Central memory CD4-positive, alpha-beta T cell (primary cell): Measurements from ENCODE around the gene FBXO10.
"Not testable (repeated sequence)": the region's sequence is repeated elsewhere in the genome, so short reads cannot be mapped to it uniquely, and the experiment has no call there.

Source experiments
- DNase-seq: peaks from one replicate; pipeline ENCODE4 v3.0.0; 2022

FBXO10 gene

DNA sequence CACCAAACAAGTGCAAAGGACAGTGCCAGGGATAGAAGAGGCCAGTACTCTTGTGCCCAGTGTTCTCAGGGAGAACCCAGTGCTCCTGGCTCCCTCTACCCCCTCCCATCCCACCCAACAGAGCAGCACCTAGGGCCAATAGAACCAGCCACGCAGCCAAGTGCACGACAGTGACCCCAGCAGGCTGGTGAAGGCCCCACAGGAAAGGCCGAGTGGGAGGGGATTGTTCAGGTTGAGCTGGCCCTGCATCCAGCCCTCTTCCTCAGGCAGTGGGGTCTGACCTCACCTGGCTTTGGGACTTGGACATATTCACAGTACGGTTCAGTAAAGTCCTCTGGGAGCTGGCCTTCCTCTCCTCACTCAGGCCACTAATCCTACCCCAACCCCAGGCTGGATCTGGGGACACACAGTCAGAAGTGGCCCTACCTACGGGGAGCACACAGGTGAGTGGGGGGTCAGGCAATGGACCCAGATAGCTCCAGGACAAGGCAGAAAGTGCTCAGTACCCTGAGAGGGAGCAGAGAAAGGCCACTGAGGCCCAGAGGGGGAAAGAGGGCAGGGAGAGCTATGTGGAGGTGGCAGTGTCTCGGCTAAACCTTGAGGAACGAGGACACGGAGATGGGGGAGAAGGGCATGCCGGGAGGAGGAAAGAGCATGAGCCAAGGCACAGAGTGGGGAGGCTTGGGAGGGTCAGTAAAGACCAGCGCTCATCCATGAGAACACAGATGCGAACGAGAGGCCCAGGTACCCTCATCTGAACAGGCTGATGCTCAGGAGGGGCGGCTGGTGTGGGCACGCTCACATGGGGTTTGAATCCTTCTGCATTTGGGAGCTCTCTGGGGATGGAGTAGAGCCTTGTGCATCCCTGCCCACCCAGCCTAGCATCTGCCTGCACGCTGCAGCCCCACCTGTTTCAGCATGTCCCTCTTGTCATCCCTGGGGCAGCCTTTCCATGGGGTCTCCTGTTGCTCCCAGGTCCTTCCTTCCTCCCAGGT, 64.9 kb downstream of the FBXO10 start:
- no peak for DNase-seq

DNA sequence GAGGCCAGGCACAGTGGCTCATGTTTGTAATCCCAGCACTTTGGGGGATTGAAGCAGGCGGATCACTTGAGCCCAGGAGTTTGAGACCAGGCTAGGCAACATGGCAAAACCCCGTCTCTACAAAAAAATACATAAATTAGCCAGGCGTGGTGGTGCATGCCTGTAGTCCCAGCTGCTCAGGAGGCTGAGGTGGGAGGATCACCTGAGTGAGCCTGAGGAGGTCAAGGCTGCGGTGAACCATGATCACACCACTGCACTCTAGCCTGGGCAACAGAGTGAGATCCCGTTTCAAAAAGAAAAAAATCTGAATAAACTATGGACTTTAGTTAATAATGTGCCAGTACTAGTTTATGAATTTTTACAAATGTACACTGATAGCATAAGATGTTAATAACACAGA, 66.1 kb downstream of the FBXO10 start:
- DNase-seq = not testable (repeated sequence)

DNA sequence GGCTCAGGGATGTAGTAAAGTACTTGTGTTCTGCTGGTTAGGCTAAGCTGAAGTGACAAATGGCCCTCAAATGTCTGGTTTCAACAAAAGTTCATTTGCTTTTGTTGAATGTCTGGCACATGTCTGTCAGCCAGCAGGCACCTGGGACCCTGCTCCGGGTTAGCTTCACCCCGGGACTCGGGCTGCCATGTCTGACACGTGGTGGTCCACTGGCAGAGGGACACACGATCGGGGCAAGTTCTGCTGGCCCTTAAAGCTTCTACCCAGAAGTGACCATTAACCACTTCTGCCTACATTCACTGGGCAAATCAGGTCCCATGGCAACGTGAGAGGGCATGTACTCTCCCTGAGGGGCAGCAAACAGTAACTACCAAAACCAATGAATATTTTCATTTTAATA, 66.6 kb downstream of the FBXO10 start:
- DNase-seq = no peak

DNA sequence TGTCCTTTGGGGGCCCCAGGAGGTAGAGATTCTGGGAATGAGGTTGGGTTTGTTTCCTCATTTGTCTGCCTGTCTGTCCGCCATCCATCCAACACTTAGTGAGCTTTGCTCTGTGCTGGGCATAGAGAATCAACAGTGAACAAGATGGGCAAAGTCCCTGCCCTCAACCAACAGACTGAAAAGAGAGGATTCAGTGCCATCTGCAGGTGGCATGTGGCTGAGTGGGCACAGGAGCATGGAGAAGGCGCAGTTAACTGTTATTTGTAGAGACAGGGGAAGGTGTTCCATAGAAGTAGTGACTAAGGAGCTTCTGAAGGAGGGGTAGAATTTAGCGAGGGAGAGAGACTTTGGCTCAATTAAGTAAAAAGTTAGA, 67.4 kb downstream of the FBXO10 start:
- DNase-seq = no peak

DNA sequence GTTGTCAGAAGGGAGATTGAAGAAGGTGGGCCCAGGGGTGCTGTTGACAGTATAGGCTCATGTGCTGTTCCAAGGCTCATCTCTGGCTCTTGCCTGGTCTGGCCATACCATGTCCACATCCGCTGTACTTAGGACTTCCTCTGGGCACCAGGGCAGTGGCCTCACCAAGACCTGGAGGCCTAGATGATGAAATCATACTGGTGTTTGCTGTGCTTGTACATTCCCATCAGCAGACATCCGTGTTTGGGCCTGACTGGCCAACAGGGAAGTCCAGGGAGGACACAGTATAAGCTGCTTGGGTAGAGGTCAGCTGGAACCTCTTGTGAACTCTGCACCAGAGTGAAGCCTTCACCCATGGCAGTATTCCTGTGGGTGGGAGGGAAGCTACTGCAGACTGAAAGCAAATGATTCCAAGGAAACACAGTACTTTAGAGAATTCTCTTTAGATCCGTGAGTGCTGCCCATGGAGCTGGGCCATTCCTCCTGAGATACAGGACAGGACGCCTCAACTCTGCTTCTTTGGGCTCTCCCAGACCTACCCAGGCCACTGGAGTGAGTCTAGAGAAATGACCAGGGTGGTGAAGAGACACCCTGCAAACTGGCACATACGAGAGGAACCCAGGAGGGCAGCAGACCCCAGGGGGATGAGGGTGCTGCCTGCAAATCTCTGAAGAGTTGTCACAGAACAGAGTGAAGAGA, 67.9 kb downstream of the FBXO10 start:
- no peak for DNase-seq

DNA sequence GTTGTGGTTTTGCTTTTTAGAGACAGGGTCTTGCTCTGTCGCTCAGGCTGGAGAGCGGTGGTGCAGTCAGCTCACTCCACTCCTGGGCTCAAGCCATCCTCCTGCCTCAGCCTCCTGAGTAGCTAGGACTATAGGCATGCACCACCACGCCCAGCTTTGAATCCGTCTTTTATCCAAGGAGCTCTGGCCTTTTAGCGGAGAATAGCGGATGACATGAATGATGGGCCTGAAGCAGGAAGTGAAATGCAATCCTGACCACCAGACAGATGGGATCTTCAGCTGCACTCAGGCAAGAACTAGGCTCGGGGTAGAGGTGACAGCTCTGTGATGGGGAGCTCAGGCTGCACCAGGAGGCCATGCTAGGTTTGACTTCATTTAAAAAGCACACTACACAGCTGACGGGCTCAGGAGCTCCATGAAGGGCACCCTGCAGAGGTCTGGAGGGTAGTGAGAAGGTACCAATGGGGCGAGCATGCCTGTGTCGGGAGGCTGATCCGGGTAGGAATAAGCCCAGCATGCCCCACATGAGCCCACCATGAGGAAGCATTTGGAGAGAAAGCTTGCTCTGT, 68.5 kb downstream of the FBXO10 start:
- DNase-seq = no peak

DNA sequence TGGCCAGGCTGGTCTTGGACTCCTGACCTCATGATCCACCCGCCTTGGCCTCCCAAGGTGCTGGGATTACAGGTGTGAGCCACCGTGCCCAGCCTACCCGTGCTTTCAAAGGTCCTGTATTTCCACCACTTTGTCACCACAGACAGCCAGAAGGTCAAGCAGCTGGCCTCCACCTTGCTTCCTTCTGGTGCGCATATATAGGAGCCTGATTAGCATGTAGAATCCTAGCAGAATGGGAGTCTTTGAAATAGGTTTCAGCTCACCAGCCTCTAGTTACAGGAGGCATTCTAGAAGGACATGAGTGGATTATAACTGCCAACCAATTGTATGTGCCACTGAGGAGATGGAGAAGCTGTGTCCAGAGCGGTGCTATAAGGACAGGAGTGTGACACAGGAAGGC, 71.6 kb downstream of the FBXO10 start:
- no peak for DNase-seq

DNA sequence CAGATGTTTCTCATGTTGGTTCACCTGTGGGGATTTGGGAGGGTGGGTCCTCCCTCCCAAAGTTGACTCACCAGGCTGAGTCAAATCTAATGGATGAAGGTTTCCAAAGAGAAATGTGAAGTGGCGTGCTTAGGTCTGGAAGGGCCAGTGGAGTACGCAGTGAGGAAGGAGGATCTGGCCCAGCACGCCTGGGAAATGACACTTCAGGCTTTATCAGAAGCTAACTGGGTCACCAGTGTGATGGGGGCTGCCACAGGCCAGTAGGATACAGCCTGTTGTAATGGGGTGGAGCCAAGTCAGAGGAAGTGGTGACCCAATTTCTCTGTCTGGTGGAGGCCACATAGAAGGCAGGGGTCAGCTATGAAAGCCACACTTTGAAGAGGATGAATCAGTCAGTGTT, 72.4 kb downstream of the FBXO10 start:
- DNase-seq = peak; percentile 70

DNA sequence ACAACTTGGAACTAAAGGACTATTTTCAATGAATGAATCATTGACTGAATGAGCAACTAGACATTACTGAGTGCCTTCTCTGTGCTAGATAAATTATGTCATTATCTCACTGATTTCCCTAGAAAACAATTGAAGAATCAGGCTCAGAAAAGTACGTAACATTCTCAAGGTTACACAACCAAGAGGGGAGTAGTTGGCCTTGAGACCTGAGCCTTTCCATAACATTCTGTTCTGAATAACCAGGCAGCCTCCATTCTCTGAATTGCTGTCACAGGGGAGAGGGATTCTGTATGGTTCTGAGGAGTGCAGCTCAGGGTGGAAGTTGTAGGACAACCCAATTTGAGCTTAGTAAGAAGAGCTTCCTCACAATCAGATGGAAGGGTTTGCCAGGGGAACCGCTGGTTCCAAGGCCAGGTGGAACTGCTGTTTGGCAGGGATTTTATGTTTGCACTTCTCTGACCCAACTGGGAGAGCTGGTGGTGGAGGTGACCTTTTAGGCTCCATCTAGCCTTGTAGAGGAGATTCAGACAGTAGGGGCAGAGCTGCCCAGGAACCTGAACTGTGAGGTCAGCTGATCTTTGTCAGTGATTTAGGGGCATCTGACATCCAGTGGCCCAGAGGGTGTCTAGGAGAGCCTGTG, 74.1 kb downstream of the FBXO10 start:
- no peak for DNase-seq

DNA sequence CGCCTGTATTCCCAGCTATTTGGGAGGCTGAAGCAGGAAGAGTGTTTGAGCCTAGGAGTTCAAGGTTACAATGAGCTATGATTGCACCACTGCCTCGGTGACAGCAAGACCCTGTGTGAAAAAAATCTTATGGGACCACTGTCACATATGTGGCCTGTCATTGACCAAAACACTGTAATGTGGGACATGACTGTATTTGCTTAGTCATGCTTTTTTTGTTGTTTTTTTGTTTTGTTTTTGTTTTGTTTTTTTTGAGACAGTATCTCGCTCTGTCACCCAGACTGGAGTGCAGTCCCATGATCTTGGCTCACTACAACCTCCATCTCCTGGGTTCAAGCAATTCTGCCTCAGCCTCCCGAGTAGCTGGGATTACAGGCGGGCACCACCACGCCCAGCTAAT, 76.9 kb downstream of the FBXO10 start:
- DNase-seq = no peak

DNA sequence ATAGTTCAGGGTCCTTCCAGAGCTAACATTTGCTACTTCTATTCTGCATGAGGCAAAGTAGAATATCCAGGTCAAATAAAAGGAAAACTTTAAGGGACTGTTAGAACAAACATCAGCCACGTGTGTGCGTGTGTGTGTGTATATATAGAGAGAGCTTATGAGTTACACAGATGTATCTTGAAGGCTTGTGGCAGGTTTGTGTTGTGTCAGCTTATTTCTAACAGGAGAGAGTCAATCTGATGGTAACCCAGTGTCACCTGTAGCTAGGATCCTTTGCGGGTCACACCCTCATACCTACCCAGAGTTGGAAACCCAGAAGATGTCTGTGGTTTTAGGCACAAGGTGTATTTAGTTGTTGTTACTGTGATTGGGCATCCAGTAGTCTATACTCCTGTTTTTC, 77.7 kb downstream of the FBXO10 start:
- no peak for DNase-seq

DNA sequence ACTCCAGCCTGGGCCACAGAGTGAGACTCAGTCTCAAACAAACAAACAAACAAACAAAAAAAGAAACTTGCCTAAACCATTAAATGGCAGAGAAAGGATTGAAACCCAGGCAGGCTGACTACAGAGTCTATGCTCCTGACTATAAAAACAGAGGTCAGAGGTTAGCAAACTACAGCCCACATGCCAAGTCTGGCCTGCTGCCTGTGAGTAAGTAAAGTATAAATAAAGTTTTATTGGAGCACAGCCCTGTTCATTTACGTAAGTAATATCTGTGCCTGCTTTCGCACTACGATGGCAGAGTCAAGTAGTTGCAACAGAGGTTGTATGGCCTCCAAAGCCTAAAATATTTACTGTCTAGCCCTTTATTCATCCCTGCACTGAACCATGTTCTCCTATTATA, 78.9 kb downstream of the FBXO10 start:
- no peak for DNase-seq

DNA sequence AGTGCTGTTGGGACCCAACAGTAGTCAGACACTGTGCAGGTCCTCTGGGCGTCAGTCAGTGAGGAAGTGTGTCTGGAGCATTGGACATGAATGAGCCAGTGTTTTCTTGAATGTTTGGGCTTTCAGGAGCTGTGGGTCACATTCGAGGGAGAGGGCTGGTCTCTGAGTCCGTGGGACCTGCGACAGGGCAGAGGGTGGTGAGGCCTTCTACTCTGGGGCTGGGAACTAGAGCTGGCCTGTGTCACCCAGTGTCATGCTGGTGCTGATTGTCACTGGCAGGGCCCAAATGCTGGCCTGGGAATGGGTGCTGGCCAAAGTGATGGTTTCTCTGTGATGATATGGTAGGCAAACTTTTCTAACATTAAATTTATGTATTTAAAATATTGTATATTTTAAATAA, 80.2 kb downstream of the FBXO10 start:
- no peak for DNase-seq

DNA sequence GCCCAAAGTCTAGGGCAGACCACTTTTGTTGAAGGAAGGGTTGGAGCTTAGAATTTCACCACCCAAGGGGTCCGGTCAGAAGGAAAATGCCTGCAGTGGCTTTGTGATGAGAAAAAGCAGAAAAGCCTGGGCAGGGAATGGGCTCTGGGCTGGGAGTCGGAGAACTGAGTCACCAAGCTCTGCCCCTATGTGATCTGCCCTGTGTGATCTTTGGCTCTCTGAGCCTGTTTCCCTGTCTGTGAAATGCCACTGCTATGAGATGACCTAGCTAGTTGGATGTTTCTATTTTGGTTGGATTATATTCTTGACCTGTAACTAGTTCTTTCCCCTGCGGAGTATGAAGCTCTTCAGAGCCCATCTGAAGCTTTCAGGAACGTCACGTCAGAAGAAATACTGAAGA, 80.6 kb downstream of the FBXO10 start:
- DNase-seq = no peak

DNA sequence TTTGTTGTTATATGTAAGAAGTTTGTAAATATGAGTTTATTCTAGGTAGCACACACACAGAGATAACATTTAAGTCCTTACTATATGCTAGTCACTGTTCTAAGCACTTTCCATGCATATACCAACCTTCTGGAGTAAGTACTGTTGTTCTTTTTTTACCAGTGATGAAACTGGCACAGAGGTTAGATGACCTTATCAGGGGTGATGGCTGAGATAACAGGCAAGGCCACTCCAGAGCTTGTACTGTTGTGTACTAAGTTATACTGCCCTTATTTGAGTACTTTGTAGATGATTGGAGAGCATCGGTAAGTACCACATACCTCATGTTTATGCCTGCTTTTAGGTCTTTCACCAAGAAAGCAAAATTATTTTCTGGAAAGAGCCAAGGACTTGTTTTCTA, 84.2 kb downstream of the FBXO10 start:
- DNase-seq = no peak

DNA sequence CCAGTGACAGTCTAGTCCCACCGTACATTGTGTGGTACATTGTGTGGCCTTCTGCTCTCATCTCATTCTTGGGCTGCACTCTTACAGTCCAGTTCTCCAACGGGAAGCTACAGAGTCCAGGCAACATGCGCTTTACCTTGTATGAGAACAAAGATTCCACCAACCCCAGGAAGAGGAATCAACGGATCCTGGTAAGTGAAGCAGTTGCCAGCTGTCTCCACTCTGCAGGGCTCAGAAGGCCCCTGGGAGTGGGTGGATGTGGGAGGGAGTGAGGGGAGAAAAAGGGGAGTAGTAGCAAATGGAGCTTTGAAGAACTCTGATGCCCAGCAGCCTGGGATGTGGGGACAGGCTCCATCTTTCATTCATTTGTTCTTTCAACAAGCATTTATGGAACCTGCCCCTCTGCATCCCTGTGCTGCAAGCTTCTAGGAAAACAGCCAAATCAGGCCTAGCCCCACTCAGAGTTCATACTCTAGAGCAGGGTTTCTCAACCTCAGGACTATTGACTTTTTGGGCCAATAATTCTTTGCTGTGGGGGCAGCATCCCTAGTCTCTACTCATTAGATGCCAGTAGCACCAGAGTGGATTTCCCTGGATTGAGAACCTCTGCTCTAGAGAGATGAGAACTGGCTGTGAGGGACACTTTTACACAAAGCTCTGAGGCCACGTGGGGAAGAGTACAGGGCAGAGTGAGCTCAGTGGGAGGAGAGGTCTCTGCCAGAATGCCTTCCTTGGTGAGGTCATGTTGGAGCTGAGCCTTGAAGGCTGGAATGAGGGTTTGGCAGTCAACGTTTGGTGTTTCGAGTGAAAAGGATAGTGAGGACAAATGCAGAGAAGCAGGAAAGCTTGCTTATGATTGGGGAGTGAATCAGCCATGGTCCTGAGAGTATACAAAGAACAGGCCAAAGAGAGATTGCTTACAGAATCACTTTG, 89.3 kb downstream of the FBXO10 start:
- DNase-seq = no peak

DNA sequence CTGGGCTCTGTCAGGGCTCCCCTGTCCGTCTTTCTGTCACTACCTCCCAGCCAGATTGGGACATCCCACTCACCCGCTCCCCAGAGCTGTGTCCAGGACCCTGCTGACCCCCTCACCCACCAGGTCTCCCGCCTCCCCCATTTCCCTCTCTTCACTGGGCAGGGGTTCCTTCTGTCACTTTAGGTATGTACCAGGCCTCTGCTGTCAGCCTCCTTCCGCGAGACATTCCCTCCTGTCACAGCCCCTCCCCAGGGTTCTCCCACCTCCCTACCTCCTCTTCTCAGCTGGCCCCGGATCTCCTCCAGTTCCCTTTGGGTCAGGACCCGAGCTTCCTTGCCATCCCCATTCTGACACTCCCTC, 89.9 kb downstream of the FBXO10 start:
- no peak for DNase-seq

DNA sequence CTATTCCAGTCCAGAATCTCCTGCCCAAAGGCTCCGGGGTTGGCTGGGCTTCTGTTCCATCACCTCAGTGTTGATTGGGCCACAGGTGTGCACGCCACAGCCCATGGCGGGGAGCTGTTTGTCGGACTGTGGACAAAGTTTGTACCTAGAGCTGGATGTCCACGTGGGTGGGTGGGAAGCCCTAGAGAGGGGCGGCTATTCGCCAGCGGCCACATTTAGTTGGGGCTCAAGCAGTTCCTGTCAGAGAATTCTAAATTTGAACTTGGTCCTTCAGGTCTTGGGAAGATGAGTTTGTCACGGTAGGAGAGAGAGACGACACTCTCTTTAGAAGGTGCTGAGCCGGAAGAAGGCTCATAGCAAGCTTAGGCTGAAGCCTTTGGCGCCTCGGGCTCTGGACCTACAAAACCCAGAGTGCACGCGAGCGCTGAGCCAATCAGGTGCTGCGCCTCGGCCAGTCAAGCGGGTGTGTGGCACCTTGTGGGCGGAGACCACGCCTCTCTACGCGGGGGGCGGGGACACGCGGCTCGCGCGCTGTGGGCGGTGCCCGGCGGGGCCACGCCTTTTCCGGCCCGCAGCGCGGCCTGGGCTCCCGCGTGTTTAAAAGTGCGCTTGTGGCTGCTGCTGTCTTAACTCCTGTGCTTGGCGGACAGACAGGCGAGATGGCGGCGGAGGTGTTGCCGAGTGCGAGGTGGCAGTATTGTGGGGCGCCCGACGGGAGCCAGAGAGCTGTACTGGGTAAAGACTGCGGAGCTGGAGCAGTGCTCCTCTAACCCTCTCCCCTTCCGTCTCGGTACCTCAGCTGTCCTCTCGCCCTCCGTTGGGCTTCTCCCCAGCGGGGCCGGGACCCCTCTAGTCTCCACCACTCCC, 90.6 kb downstream of the FBXO10 start, which contains the start of gene POLR1E:
POLR1E (plus strand) TSS at position 560 of the 867 bp plus-strand sequence; CDS start at position 660, 100 bp downstream.
- DNase-seq = peak; percentile 96

DNA sequence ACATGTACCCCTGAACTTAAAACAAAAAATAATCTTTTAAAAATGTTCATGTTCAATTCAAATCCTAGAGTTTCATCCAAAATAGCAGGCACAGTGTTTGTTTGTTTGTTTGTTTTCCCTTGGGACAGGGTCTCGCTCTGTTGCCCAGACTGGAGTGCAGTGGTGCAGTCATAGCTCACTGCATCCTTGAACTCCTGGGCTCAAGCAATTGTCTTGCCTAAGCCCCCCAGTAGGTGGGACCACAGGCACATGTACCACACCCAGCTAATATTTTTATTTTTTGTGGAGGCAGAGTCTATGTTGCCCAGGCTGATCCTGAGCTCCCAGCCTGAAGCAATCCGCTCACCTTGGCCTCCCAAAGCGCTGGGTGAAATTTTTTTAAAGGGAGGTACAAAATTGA, 95.4 kb downstream of the FBXO10 start:
- no peak for DNase-seq

DNA sequence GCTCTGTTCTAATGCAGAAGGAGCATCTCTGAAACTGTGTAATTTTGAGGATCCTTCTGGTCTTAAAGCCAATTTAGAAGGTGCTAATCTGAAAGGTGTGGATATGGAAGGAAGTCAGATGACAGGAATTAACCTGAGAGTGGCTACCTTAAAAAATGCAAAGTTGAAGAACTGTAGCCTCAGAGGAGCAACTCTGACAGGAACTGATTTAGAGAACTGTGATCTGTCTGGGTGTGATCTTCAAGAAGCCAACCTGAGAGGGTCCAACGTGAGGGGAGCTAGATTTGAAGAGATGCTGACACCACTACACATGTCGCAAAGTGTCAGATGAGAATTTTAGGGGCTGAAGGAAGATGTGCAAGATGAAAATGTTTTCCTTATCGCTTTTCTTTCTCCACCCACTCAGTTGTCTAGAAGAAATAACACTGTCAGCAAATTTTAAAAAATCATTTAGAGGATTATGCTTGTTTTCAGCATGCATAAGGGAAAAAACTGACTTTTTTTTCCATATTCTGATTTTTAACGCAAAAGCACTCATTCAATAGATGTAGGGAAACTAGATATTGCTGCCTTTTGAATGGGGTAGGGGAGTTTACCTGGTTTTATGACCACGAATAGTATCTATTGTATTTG, 98.1 kb downstream of the FBXO10 start:
- DNase-seq = not testable (repeated sequence)

DNA sequence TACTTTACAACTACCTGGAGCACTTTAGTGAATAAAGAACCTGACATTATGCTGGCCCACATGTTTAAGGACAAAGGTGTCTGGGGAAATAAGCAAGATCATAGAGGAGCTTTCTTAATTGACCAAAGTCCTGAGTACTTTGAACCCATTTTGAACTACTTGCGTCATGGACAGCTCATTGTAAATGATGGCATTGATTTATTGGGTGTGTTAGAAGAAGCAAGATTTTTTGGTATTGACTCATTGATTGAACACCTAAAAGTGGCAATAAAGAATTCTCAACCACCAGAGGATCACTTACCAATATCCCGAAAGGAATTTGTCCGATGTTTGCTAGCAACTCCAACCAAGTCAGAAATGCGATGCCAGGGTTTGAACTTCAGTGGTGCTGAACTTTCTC, 98.7 kb downstream of the FBXO10 start:
- DNase-seq = not testable (repeated sequence)
